Islet of Langerhans (tissue), 1 donor: ENCODE data around the gene C5orf22.
"Not testable (repeated sequence)": the region's sequence is repeated elsewhere in the genome, so short reads cannot be mapped to it uniquely, and the experiment has no call there.

Experiments used
- FAIRE-seq: peaks from one replicate; lab custom pipeline; 2011; peaks lifted over from hg19 to GRCh38; lab: Jason Lieb, UNC

The C5orf22 gene

GRCh38 chr5:31531888-31532547 is at the start of gene C5orf22, which contains the start of gene DROSHA:
TSS of gene C5orf22 (plus strand) at chr5:31532301. CDS start at chr5:31532393, 92 bp downstream.
TSS of gene DROSHA (minus strand) at chr5:31532093. CDS start at chr5:31529059, 3,034 bp downstream.
- FAIRE-seq = peak; percentile 30

GRCh38 chr5:31485376-31486207 is 46.5 kb upstream of the C5orf22 start:
- FAIRE-seq = no peak

- FAIRE-seq = no peak
These were observed 45.7 kb upstream of the C5orf22 start for GRCh38 chr5:31486441-31486840.

- no peak for FAIRE-seq
These were observed 44.6 kb upstream of the C5orf22 start for GRCh38 chr5:31487506-31487905.

- FAIRE-seq = no peak
These were observed 39.2 kb upstream of the C5orf22 start for GRCh38 chr5:31492869-31493268.

GRCh38 chr5:31495336-31495735 is 36.8 kb upstream of the C5orf22 start:
- no peak for FAIRE-seq

GRCh38 chr5:31496301-31496700 is 35.8 kb upstream of the C5orf22 start:
- FAIRE-seq = no peak

- no peak for FAIRE-seq
These were observed 35.2 kb upstream of the C5orf22 start for GRCh38 chr5:31496891-31497290.

- FAIRE-seq = no peak
These were observed 31.8 kb upstream of the C5orf22 start for GRCh38 chr5:31500256-31500655.

GRCh38 chr5:31502506-31502905 is 29.6 kb upstream of the C5orf22 start:
- no peak for FAIRE-seq

GRCh38 chr5:31504529-31504928 is 27.6 kb upstream of the C5orf22 start:
- no peak for FAIRE-seq

GRCh38 chr5:31511305-31511704 is 20.8 kb upstream of the C5orf22 start:
- FAIRE-seq = no peak

- FAIRE-seq = no peak
These were observed 15.3 kb upstream of the C5orf22 start for GRCh38 chr5:31516802-31517201.

GRCh38 chr5:31523041-31523440 is 9.1 kb upstream of the C5orf22 start:
- no peak for FAIRE-seq

- FAIRE-seq = no peak
These were observed 1.4 kb upstream of the C5orf22 start for GRCh38 chr5:31530541-31531265.

GRCh38 chr5:31531543-31531887 is 586 bp upstream of the C5orf22 start:
- no peak for FAIRE-seq

GRCh38 chr5:31534527-31535046 is 2.5 kb downstream of the C5orf22 start:
- FAIRE-seq = no peak

- no peak for FAIRE-seq
These were observed 4.8 kb downstream of the C5orf22 start for GRCh38 chr5:31536873-31537272.

GRCh38 chr5:31537349-31537748 is 5.2 kb downstream of the C5orf22 start:
- FAIRE-seq = no peak

- no peak for FAIRE-seq
These were observed 5.8 kb downstream of the C5orf22 start for GRCh38 chr5:31537851-31538250.

- not testable (repeated sequence) for FAIRE-seq
These were observed 17.0 kb downstream of the C5orf22 start for GRCh38 chr5:31549114-31549513.

GRCh38 chr5:31551878-31552277 is 19.8 kb downstream of the C5orf22 start:
- no peak for FAIRE-seq

- FAIRE-seq = no peak
These were observed 21.8 kb downstream of the C5orf22 start for GRCh38 chr5:31553863-31554262.
